Endodermal cell (in vitro differentiated cells): ENCODE results near the gene RAB19. TPM values are rescaled to one million over a fixed set of nuclear protein-coding genes. Genes with fewer than 3 reads are reported as not detected.

Source experiments
- DNase-seq: peaks from one replicate; pipeline ENCODE4 v3.0.0-alpha.2; 2017
- H3K27ac ChIP-seq: 2 replicates; pipeline ENCODE4 v1.5.1; 2013; ENCODE audit warnings: mild to moderate bottlenecking, low read depth, low read length, moderate library complexity
- H3K27me3 ChIP-seq: 2 replicates; pipeline ENCODE4 v1.6.1; 2013; ENCODE audit warnings: mild to moderate bottlenecking, low read length, moderate library complexity; ENCODE audit not compliant: insufficient read depth, control insufficient read depth, poor library complexity, severe bottlenecking
- H3K36me3 ChIP-seq: 2 replicates; pipeline ENCODE4 v1.7.0; 2013; ENCODE audit warnings: mild to moderate bottlenecking, low read length, moderate library complexity; ENCODE audit not compliant: control insufficient read depth, insufficient read depth
- H3K4me1 ChIP-seq: one replicate; pipeline ENCODE4 v1.7.0; 2013; ENCODE audit warnings: low read length; ENCODE audit not compliant: control insufficient read depth, insufficient read depth
- H3K4me3 ChIP-seq: 2 replicates; pipeline ENCODE4 v1.5.1; 2013; ENCODE audit warnings: mild to moderate bottlenecking, low read length, moderate library complexity
- H3K9ac ChIP-seq: 2 replicates; pipeline ENCODE4 v1.6.1; 2013; ENCODE audit warnings: mild to moderate bottlenecking, low read length, moderate library complexity; ENCODE audit not compliant: poor library complexity, severe bottlenecking; ENCODE audit errors: extremely low read depth
- H3K9me3 ChIP-seq: 2 replicates; pipeline ENCODE4 v1.6.1; 2013; ENCODE audit warnings: mild to moderate bottlenecking, low read length, moderate library complexity; ENCODE audit not compliant: control insufficient read depth
- H3K27ac Mint-ChIP-seq: 2 replicates; pipeline ENCODE4 v1.8.0; 2020; ENCODE audit warnings: mixed read lengths
- H3K27me3 Mint-ChIP-seq: 2 replicates; pipeline ENCODE4 v1.8.0; 2021; ENCODE audit warnings: mild to moderate bottlenecking, mixed read lengths; ENCODE audit not compliant: insufficient read depth
- H3K36me3 Mint-ChIP-seq: 2 replicates; pipeline ENCODE4 v1.8.0; 2020; ENCODE audit warnings: low read depth, mixed read lengths
- H3K4me1 Mint-ChIP-seq: 2 replicates; pipeline ENCODE4 v1.8.0; 2020; ENCODE audit warnings: mixed read lengths
- H3K4me3 Mint-ChIP-seq: 2 replicates; pipeline ENCODE4 v1.8.0; 2020; ENCODE audit warnings: mild to moderate bottlenecking, moderate library complexity, mixed read lengths
- H3K9me3 Mint-ChIP-seq: 2 replicates; pipeline ENCODE4 v1.8.0; 2020; ENCODE audit warnings: mild to moderate bottlenecking, mixed read lengths
- CTCF ChIP-seq: fragments of 200-600 bp; sonication (generic); conservative IDR thresholded peaks from 2 replicates; pipeline ENCODE4 v1.5.0; 2021; ENCODE audit warnings: antibody characterized with exemption, mild to moderate bottlenecking
- WGBS, 2 experiments: methylation state at CpG; one replicate each; pipeline versions ENCODE4 v1.1.5 to v1.1.7; 2013; ENCODE audit warnings: missing lambda C conversion rate in 2 of 2, mixed read lengths in 1 of 2; ENCODE audit not compliant: insufficient coverage in 1 of 2, insufficient read length in 1 of 2; 5-methylcytosine and 5-hydroxymethylcytosine counted together
- total RNA-seq, 2 donors: library from RNA; stranded (reverse); fragmentation: NEBNext Ultra II Directional in 1 of 2; extraction: Animal tissue kit (Norgen Biotek cat#: 25700) in 1 of 2; gene quantifications; 2 replicates in 1 of 2; 3 replicates in 1 of 2; pipeline ENCODE4 v1.2.1, GENCODE V29; 2021

Gene RAB19
- total RNA-seq, 2 donors from 2014 or later = 5.1 to 5.7 TPM

GRCh38 chr7:140418653-140419052 lies 14.8 kb downstream of the RAB19 start:
- no peak overlapping the region for H3K9ac ChIP-seq
- H3K4me3 Mint-ChIP-seq = no peak overlapping the region
- H3K36me3 ChIP-seq = no peaks in the 10 kb centered on the region
- no peaks in the 10 kb centered on the region for H3K4me1 ChIP-seq
- no peaks in the 10 kb centered on the region for H3K9me3 Mint-ChIP-seq
- no peaks in the 10 kb centered on the region for H3K27me3 Mint-ChIP-seq
- no peak overlapping the region for H3K4me3 ChIP-seq
- H3K4me1 Mint-ChIP-seq = peaks cover 3% of the 10 kb centered on the region
- no peak for TF ChIP-seq CTCF
- H3K9me3 ChIP-seq = no peaks in the 10 kb centered on the region
- no peaks in the 10 kb centered on the region for H3K36me3 Mint-ChIP-seq
- no peaks in the 10 kb centered on the region for H3K27me3 ChIP-seq
- DNase-seq = no peak
- no peak overlapping the region for H3K27ac Mint-ChIP-seq
- H3K27ac ChIP-seq = no peak overlapping the region
- WGBS, 2 experiments = 87 to 93% methylated on average over 2 to 4 of the region's 4 CpGs

GRCh38 chr7:140421521-140421920 lies 17.7 kb downstream of the RAB19 start:
- DNase-seq = no peak
- no peaks in the 10 kb centered on the region for H3K27me3 Mint-ChIP-seq
- H3K4me1 ChIP-seq = no peaks in the 10 kb centered on the region
- no peaks in the 10 kb centered on the region for H3K27me3 ChIP-seq
- 90% methylated on average over 1 of the region's 2 CpGs; no CpG with 5 or more reads in 1 of the 2 experiments for WGBS, 2 experiments
- H3K27ac Mint-ChIP-seq = no peak overlapping the region
- H3K36me3 Mint-ChIP-seq = no peaks in the 10 kb centered on the region
- H3K27ac ChIP-seq = no peak overlapping the region
- H3K9ac ChIP-seq = no peak overlapping the region
- H3K9me3 Mint-ChIP-seq = no peaks in the 10 kb centered on the region
- H3K9me3 ChIP-seq = no peaks in the 10 kb centered on the region
- H3K4me3 ChIP-seq = no peak overlapping the region
- TF ChIP-seq CTCF = no peak
- no peak overlapping the region for H3K4me3 Mint-ChIP-seq
- no peaks in the 10 kb centered on the region for H3K4me1 Mint-ChIP-seq
- no peaks in the 10 kb centered on the region for H3K36me3 ChIP-seq

- no peak for DNase-seq
- Mint-ChIP-seq H3K4me1 (no peaks in the 10 kb centered on the region), H3K4me3 (no peak overlapping the region), H3K9me3 (no peaks in the 10 kb centered on the region), H3K27me3 (no peaks in the 10 kb centered on the region), H3K27ac (no peak overlapping the region), H3K36me3 (no peaks in the 10 kb centered on the region)
- Histone ChIP-seq H3K4me3 (no peak overlapping the region), H3K4me1 (no peaks in the 10 kb centered on the region), H3K27ac (no peak overlapping the region), H3K27me3 (no peaks in the 10 kb centered on the region), H3K9me3 (no peaks in the 10 kb centered on the region), H3K9ac (no peak overlapping the region), H3K36me3 (no peaks in the 10 kb centered on the region)
- no peak for TF ChIP-seq CTCF
- 100% methylated on average over 2 of the region's 3 CpGs; no CpG with 5 or more reads in 1 of the 2 experiments for WGBS, 2 experiments
Measured at GRCh38 chr7:140423501-140423900, 19.6 kb downstream of the RAB19 start.
